WERI-Rb-1 (cell line): ENCODE data around the gene NRXN3.

Experiments
- DNase-seq: peaks from one replicate; pipeline ENCODE4 v3.0.0-alpha.2; 2020
- H3K27ac ChIP-seq: fragments of 250-450 bp; sonication (Bioruptor Pico); 2 replicates; pipeline ENCODE4 v1.5.1; 2020; ENCODE audit warnings: mild to moderate bottlenecking, moderate library complexity
- H3K27me3 ChIP-seq: fragments of 250-450 bp; sonication (Bioruptor Pico); 2 replicates; pipeline ENCODE4 v1.5.1; 2021; ENCODE audit warnings: mild to moderate bottlenecking, low read depth, moderate library complexity; ENCODE audit not compliant: insufficient read depth, severe bottlenecking
- H3K36me3 ChIP-seq: fragments of 250-450 bp; sonication (Bioruptor Pico); 2 replicates; pipeline ENCODE4 v1.5.1; 2020; ENCODE audit warnings: mild to moderate bottlenecking, moderate library complexity
- H3K4me3 ChIP-seq: 2 replicates; pipeline ENCODE4 v1.5.1; 2011; ENCODE audit warnings: low read depth, mild to moderate bottlenecking, control low read depth, low read length
- H3K9me3 ChIP-seq: fragments of 250-450 bp; sonication (Bioruptor Pico); 2 replicates; pipeline ENCODE4 v1.5.1; 2021; ENCODE audit warnings: mild to moderate bottlenecking, moderate library complexity; ENCODE audit not compliant: severe bottlenecking
- CTCF ChIP-seq: IDR thresholded peaks from 2 replicates; pipeline ENCODE4 v1.5.1; 2011; ENCODE audit warnings: low read depth, mild to moderate bottlenecking, control low read depth, inconsistent platforms, low read length

Gene NRXN3

GRCh38 chr14:79248126-79248525 is 1078.0 kb downstream of the NRXN3 start:
- TF ChIP-seq CTCF, result no peak
- Histone ChIP-seq H3K36me3 (no peaks in the 10 kb centered on the region), H3K27ac (no peak overlapping the region), H3K4me3 (no peak overlapping the region), H3K9me3 (no peaks in the 10 kb centered on the region), H3K27me3 (no peaks in the 10 kb centered on the region)
- DNase-seq, result no peak

- Histone ChIP-seq H3K27me3 (no peaks in the 10 kb centered on the region), H3K9me3 (no peaks in the 10 kb centered on the region), H3K36me3 (no peaks in the 10 kb centered on the region), H3K4me3 (no peak overlapping the region), H3K27ac (no peak overlapping the region)
- no peak for DNase-seq
- TF ChIP-seq CTCF, result no peak
Measured at GRCh38 chr14:79248771-79249170, 1078.6 kb downstream of the NRXN3 start.

GRCh38 chr14:79251278-79251677 is 1081.1 kb downstream of the NRXN3 start:
- no peak for TF ChIP-seq CTCF
- DNase-seq, result no peak

GRCh38 chr14:79253576-79253975 is 1083.4 kb downstream of the NRXN3 start:
- no peaks in the 10 kb centered on the region for H3K9me3 ChIP-seq
- H3K27ac ChIP-seq, result no peak overlapping the region
- no peaks in the 10 kb centered on the region for H3K27me3 ChIP-seq
- no peak overlapping the region for H3K4me3 ChIP-seq
- TF ChIP-seq CTCF, result no peak
- no peaks in the 10 kb centered on the region for H3K36me3 ChIP-seq
- no peak for DNase-seq

More at GRCh38 chr14:79251278-79251677, 1081.1 kb downstream of the NRXN3 start:
- no peaks in the 10 kb centered on the region for H3K27me3 ChIP-seq
- no peaks in the 10 kb centered on the region for H3K9me3 ChIP-seq
- no peaks in the 10 kb centered on the region for H3K36me3 ChIP-seq
- no peak overlapping the region for H3K27ac ChIP-seq
- H3K4me3 ChIP-seq, result no peak overlapping the region

- no peak for TF ChIP-seq CTCF
- Histone ChIP-seq H3K27ac (no peak overlapping the region), H3K4me3 (no peak overlapping the region), H3K36me3 (no peaks in the 10 kb centered on the region), H3K27me3 (no peaks in the 10 kb centered on the region), H3K9me3 (no peaks in the 10 kb centered on the region)
- DNase-seq, result no peak
Measured at GRCh38 chr14:79254069-79254775, 1084.0 kb downstream of the NRXN3 start.

GRCh38 chr14:79256380-79256779 is 1086.2 kb downstream of the NRXN3 start:
- DNase-seq, result peak; percentile 24
- H3K4me3 ChIP-seq, result no peak overlapping the region
- H3K36me3 ChIP-seq, result no peaks in the 10 kb centered on the region
- H3K27me3 ChIP-seq, result no peaks in the 10 kb centered on the region
- no peaks in the 10 kb centered on the region for H3K9me3 ChIP-seq
- TF ChIP-seq CTCF, result peak; percentile 41; the same call in 1 of the 2 replicates
- no peak overlapping the region for H3K27ac ChIP-seq
